MCF 10A (cell line): ENCODE results near the gene EID2B. TPM values are rescaled to one million over a fixed set of nuclear protein-coding genes. Genes with fewer than 3 reads are reported as not detected.

Experiments used
- BruUV-seq: library from RNA; stranded (reverse); fragments of 400-500 nt; replicated peaks from 2 replicates; lab custom pipeline; 2021; lab: Mats Ljungman, UMichigan
- CTCF ChIA-PET: fragments of 300-600 bp; sonication (Branson Sonifier 250); formaldehyde crosslinking; extraction: SDS; loops from one replicate; lab custom pipeline; 2021; ENCODE audit warnings: antibody characterized with exemption, inconsistent platforms; lab: Yijun Ruan, JAX
- POLR2A ChIA-PET: fragments of 300-600, 350-650 bp; sonication (Branson Sonifier 250); formaldehyde crosslinking; extraction: SDS; loops from one replicate; lab custom pipeline; 2020; ENCODE audit warnings: antibody characterized with exemption, inconsistent platforms; lab: Yijun Ruan, JAX
- DNase-seq: peaks from one replicate; pipeline ENCODE4 v3.0.0-alpha.2; 2018; ENCODE audit not compliant: unreplicated experiment
- H3K27ac Mint-ChIP-seq: one replicate; pipeline ENCODE4 v1.8.0; 2022; ENCODE audit warnings: mild to moderate bottlenecking, low read depth, mixed read lengths; ENCODE audit not compliant: unreplicated experiment
- H3K27me3 Mint-ChIP-seq: one replicate; pipeline ENCODE4 v1.8.0; 2022; ENCODE audit warnings: mixed read lengths; ENCODE audit not compliant: insufficient read depth, unreplicated experiment
- H3K36me3 Mint-ChIP-seq: one replicate; pipeline ENCODE4 v1.8.0; 2022; ENCODE audit warnings: mild to moderate bottlenecking, moderate library complexity, mixed read lengths; ENCODE audit not compliant: insufficient read depth, unreplicated experiment
- H3K4me1 Mint-ChIP-seq: one replicate; pipeline ENCODE4 v1.8.0; 2022; ENCODE audit warnings: mixed read lengths; ENCODE audit not compliant: insufficient read depth, unreplicated experiment
- H3K4me3 Mint-ChIP-seq: one replicate; pipeline ENCODE4 v1.8.0; 2022; ENCODE audit warnings: mild to moderate bottlenecking, moderate library complexity, mixed read lengths; ENCODE audit not compliant: unreplicated experiment
- H3K9me3 Mint-ChIP-seq: one replicate; pipeline ENCODE4 v1.8.0; 2022; ENCODE audit warnings: mixed read lengths; ENCODE audit not compliant: unreplicated experiment
- CTCF ChIP-seq: fragments of 200-600 bp; IDR thresholded peaks from one replicate; pipeline ENCODE4 v1.8.0; 2022; ENCODE audit warnings: antibody characterized with exemption, mild to moderate bottlenecking; ENCODE audit not compliant: unreplicated experiment
- intact Hi-C: fragments of 100-400 bp; cut with micrococcal nuclease; formaldehyde crosslinking; loops from 2 replicates; pipeline ENCODE4 v1.14.1; 2022
- total RNA-seq: library from RNA; stranded (reverse); gene quantifications from 2 replicates; pipeline ENCODE4 v1.2.3, GENCODE V29; 2022

EID2B gene
- total RNA-seq, 1 experiment from 2014 or later = 2.0 TPM

GRCh38 chr19:39497996-39498797 lies 34.5 kb downstream of the EID2B start:
- DNase-seq = no peak
- H3K27me3 Mint-ChIP-seq = peaks cover 33% of the 10 kb centered on the region
- CTCF ChIA-PET = interaction anchor here (0.6 to 1.9 kb wide), 4 partner anchors 24 to 35 kb away, joined by 3 to 6 read pairs (median 4); partner anchors contain the start of gene EID2B
- no TSS peak for BruUV-seq
- H3K9me3 Mint-ChIP-seq = no peaks in the 10 kb centered on the region
- intact Hi-C loops = no loop called here
- H3K36me3 Mint-ChIP-seq = no peaks in the 10 kb centered on the region
- peak overlapping the region; percentile 6 for H3K4me3 Mint-ChIP-seq
- no peak for TF ChIP-seq CTCF
- POLR2A ChIA-PET = no interaction called here
- H3K4me1 Mint-ChIP-seq = peaks cover 8% of the 10 kb centered on the region
- H3K27ac Mint-ChIP-seq = no peak overlapping the region

GRCh38 chr19:39497701-39497995 lies 35.0 kb downstream of the EID2B start:
- CTCF ChIA-PET = interaction anchor here (0.6 to 1.9 kb wide), 3 partner anchors 25 to 35 kb away, joined by 3 to 6 read pairs (median 4); partner anchors contain the start of gene EID2B
- Mint-ChIP-seq H3K36me3 (peaks cover 5% of the 10 kb centered on the region), H3K27ac (no peak overlapping the region), H3K4me3 (peak overlapping the region; percentile 6), H3K9me3 (no peaks in the 10 kb centered on the region), H3K27me3 (peaks cover 33% of the 10 kb centered on the region), H3K4me1 (peaks cover 13% of the 10 kb centered on the region)
- POLR2A ChIA-PET = interaction anchor here (1.4 kb wide), 1 partner anchor 11 kb away, joined by 4 read pairs; no protein-coding TSS in a partner anchor
- BruUV-seq = no TSS peak
- intact Hi-C loops = no loop called here
- DNase-seq = no peak
- no peak for TF ChIP-seq CTCF

- no peak overlapping the region for H3K4me3 Mint-ChIP-seq
- no peak overlapping the region for H3K27ac Mint-ChIP-seq
- POLR2A ChIA-PET = interaction anchor here (0.9 kb wide), 1 partner anchor 51 kb away, joined by 3 read pairs; the partner anchor contains the start of gene SUPT5H
- H3K27me3 Mint-ChIP-seq = peaks cover 33% of the 10 kb centered on the region
- no peak for DNase-seq
- no peaks in the 10 kb centered on the region for H3K9me3 Mint-ChIP-seq
- H3K4me1 Mint-ChIP-seq = peaks cover 14% of the 10 kb centered on the region
- peaks cover 21% of the 10 kb centered on the region for H3K36me3 Mint-ChIP-seq
- BruUV-seq = no TSS peak
- intact Hi-C loops = no loop called here
- TF ChIP-seq CTCF = no peak
- CTCF ChIA-PET = interaction anchor here (0.6 to 1.2 kb wide), 6 partner anchors 10 to 27 kb away, joined by 3 to 6 read pairs (median 3); no protein-coding TSS in a partner anchor
These were observed 36.6 kb downstream of the EID2B start for GRCh38 chr19:39496063-39496462.

- no TSS peak for BruUV-seq
- Mint-ChIP-seq H3K4me1 (peaks cover 14% of the 10 kb centered on the region), H3K36me3 (peaks cover 35% of the 10 kb centered on the region), H3K27me3 (peaks cover 21% of the 10 kb centered on the region), H3K9me3 (no peaks in the 10 kb centered on the region), H3K27ac (no peak overlapping the region), H3K4me3 (no peak overlapping the region)
- ChIA-PET CTCF (interaction anchor here (1.0 kb wide), 1 partner anchor 9 kb away, joined by 3 read pairs; no protein-coding TSS in a partner anchor), POLR2A (no interaction called here)
- no peak for DNase-seq
- intact Hi-C loops = no loop called here
- TF ChIP-seq CTCF = no peak
These were observed 38.0 kb downstream of the EID2B start for GRCh38 chr19:39494661-39495060.
